22Rv1 (cell line): Measurements from ENCODE around the gene PNMA1.

Experiments used
- CTCF ChIP-seq: fragments of 450-650 bp; IDR thresholded peaks from 2 replicates; pipeline ENCODE4 v1.5.1; 2017; ENCODE audit warnings: mild to moderate bottlenecking
- ZFX ChIP-seq: fragments of 450-650 bp; IDR thresholded peaks from 2 replicates; pipeline ENCODE4 v1.6.1; 2017; ENCODE audit warnings: antibody characterized with exemption, borderline replicate concordance

DNA sequence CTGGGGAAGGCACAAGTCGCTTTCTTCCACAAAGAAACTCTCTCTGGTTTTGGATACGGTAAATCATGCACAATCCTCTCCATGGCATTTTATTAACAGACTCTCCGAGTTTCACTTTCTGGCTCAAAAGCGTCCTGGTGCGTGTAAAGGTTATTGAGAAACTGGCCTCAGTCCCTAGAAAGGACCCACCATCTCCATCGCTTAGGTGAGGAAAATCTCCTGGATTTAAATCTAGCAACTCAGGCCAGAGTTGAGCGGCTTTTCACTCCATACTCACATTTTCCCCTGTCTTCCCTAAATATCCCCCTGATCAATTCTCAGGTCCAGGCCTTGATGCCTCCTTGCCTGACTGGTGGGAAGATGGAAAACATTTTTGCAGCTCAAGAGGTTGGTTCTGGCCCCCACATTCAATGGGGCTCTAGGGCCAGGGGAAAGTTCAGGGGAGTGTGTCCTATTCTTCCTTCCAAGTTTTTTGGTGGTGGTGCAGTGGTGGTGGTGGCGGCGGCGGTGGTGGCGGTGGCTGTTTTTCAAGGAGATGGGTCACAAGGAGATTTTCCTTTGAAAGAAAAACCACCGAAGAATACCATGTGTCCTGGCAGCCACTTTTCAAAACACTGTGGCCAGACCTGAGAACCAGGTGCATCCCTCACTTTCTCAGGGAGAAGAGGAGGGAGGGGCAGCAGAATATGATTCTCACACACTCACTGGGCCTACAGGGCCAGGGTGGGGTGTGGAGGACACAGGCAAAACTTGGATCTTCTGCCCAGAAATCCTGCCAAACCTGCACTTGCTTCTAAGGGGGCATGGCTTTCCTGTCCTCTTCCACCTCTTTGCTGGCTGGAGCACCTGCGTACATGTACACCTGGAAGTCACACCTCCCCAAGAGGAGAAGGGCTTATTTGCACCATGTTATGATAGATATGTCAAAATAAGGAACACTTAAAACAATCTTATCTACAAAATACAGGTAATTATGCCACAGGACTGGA, 46.7 kb upstream of the PNMA1 start:
- TF ChIP-seq CTCF: no peak
- TF ChIP-seq ZFX: no peak
